Osteoblast (primary cell): ENCODE data around the gene NR3C1. TPM values are rescaled to one million over a fixed set of nuclear protein-coding genes. Genes with fewer than 3 reads are reported as not detected.
A peak's percentile ranks its signal among the peaks of the same experiment; 100 is the strongest.

Experiments
- DNase-seq: peaks from one replicate; pipeline ENCODE4 v3.0.0; 2011; ENCODE audit warnings: low spot score, mixed read lengths; ENCODE audit not compliant: insufficient read length; ENCODE audit errors: missing footprints
- H2AFZ ChIP-seq: 2 replicates; pipeline ENCODE4 v1.6.0; 2011; ENCODE audit warnings: mild to moderate bottlenecking, low read length
- H3K27ac ChIP-seq: 2 replicates; pipeline ENCODE4 v1.5.1; 2011; ENCODE audit warnings: mild to moderate bottlenecking, low read depth, low read length, moderate library complexity
- H3K27me3 ChIP-seq: 2 replicates; pipeline ENCODE4 v1.6.0; 2012; ENCODE audit warnings: mild to moderate bottlenecking, control low read depth, inconsistent platforms, low read length, moderate library complexity; ENCODE audit not compliant: insufficient read depth
- H3K36me3 ChIP-seq: 2 replicates; pipeline ENCODE4 v1.5.1; 2011; ENCODE audit warnings: mild to moderate bottlenecking, low read length, control low read depth, moderate library complexity; ENCODE audit not compliant: insufficient read depth
- H3K4me1 ChIP-seq: 2 replicates; pipeline ENCODE4 v1.5.1; 2011; ENCODE audit warnings: mild to moderate bottlenecking, low read length, control low read depth, moderate library complexity; ENCODE audit not compliant: insufficient read depth
- H3K4me2 ChIP-seq: 2 replicates; pipeline ENCODE4 v1.6.0; 2011; ENCODE audit warnings: mild to moderate bottlenecking, low read length; ENCODE audit not compliant: insufficient read depth
- H3K4me3 ChIP-seq: fragments of 200-600 bp; sonication (generic); 3 replicates; pipeline ENCODE4 v1.5.1; 2012; ENCODE audit warnings: mild to moderate bottlenecking, low read length, inconsistent platforms; ENCODE audit not compliant: insufficient read depth
- H3K79me2 ChIP-seq: 2 replicates; pipeline ENCODE4 v1.6.0; 2012; ENCODE audit warnings: mild to moderate bottlenecking, low read length, control low read depth, inconsistent platforms; ENCODE audit not compliant: insufficient read depth
- H3K9me3 ChIP-seq: 2 replicates; pipeline ENCODE4 v1.5.1; 2011; ENCODE audit warnings: low read depth, low read length, control low read depth
- H4K20me1 ChIP-seq: 2 replicates; pipeline ENCODE4 v1.6.0; 2012; ENCODE audit warnings: mild to moderate bottlenecking, low read length, control low read depth; ENCODE audit not compliant: insufficient read depth
- CTCF ChIP-seq: IDR thresholded peaks from 2 replicates; pipeline ENCODE4 v1.5.1; 2011; ENCODE audit warnings: mild to moderate bottlenecking, low read depth, low read length, moderate library complexity; ENCODE audit errors: extremely low read depth
- total RNA-seq: library from RNA; depleted of rRNA; stranded (reverse); fragments of >200 nt; gene quantifications from 2 replicates; pipeline ENCODE4 v1.2.3, GENCODE V29; 2012

Gene NR3C1
- total RNA-seq, 1 donor = 119 TPM

- H3K4me3 ChIP-seq = peak overlapping the region; percentile 40
Measured at GRCh38 chr5:143434261-143435209, 31.0 kb upstream of the NR3C1 start.

GRCh38 chr5:143433670-143434069 is 30.2 kb upstream of the NR3C1 start:
- no peak for DNase-seq
- no peak overlapping the region for H3K4me3 ChIP-seq
- no peaks in the 10 kb centered on the region for H3K9me3 ChIP-seq
- H3K4me1 ChIP-seq = peaks cover 4% of the 10 kb centered on the region
- H3K27ac ChIP-seq = no peak overlapping the region
- H3K36me3 ChIP-seq = no peaks in the 10 kb centered on the region
- no peak overlapping the region for H3K4me2 ChIP-seq
- no peaks in the 10 kb centered on the region for H3K27me3 ChIP-seq
- no peaks in the 10 kb centered on the region for H4K20me1 ChIP-seq
- H3K79me2 ChIP-seq = no peaks in the 10 kb centered on the region
- no peak for TF ChIP-seq CTCF
- no peak overlapping the region for H2AFZ ChIP-seq

More at GRCh38 chr5:143434261-143435209, 31.0 kb upstream of the NR3C1 start:
- Histone ChIP-seq H3K4me1 (peaks cover 4% of the 10 kb centered on the region), H3K4me2 (peak overlapping the region; percentile 54), H3K9me3 (no peaks in the 10 kb centered on the region), H3K27ac (peak overlapping the region; percentile 9), H3K79me2 (no peaks in the 10 kb centered on the region), H3K27me3 (no peaks in the 10 kb centered on the region), H2AFZ (peak overlapping the region; percentile 86), H4K20me1 (no peaks in the 10 kb centered on the region), H3K36me3 (no peaks in the 10 kb centered on the region)
- TF ChIP-seq CTCF = no peak
- peak; percentile 22 for DNase-seq

DNA sequence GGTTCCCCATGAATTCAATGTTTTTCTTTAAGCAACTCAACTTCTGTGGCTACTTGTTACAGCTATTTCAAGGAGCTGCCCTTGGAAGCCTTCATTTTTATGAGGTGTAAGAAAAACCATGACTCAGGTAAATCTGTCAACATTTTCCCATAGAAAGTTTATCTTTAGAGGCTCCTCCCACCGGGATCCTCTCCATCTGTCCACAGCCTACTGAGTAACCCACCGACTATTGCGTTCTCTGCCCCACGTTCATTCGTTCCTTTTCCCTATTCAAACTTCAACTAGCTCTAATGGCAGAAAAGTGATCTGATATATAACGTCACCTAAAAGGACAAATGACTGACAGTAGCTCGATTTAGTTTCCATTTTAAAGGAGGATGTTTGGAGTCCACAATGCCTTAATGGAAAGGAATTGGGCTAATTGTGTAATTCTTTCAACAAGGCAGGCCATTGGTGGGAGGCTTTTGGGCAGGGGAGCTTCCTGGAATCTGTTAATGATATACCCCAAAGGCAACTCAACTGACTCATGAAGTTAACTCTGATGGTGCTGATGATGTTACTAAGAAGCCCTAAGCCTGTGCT is 29.3 kb upstream of the NR3C1 start:
- DNase-seq = peak; percentile 44
- Histone ChIP-seq H3K27ac (no peak overlapping the region), H2AFZ (no peak overlapping the region), H3K4me1 (peaks cover 4% of the 10 kb centered on the region), H3K9me3 (no peaks in the 10 kb centered on the region), H3K79me2 (no peaks in the 10 kb centered on the region), H4K20me1 (no peaks in the 10 kb centered on the region), H3K4me2 (no peak overlapping the region), H3K4me3 (no peak overlapping the region), H3K27me3 (no peaks in the 10 kb centered on the region), H3K36me3 (no peaks in the 10 kb centered on the region)
- TF ChIP-seq CTCF = no peak

DNA sequence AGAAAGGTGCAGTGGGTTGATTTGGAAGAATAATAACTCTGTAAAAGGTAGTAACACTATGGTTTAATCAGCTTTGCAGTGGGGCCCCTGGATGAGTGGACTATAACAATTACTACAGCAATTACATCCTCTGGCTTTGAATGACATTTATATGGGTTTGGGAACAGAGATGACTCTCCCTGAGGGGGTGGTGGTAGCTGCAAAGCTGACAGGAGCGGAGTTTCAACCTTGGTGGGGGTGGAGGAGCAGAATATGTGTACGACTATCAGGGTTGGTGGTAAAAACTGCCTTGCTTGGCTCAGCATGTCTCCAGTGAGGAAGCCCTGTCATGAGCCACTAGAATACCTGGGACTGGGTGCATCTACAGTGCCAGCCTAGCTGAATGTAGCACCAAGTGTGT is 28.3 kb upstream of the NR3C1 start:
- H3K27ac ChIP-seq = no peak overlapping the region
- no peak for TF ChIP-seq CTCF
- H3K27me3 ChIP-seq = no peaks in the 10 kb centered on the region
- H3K36me3 ChIP-seq = no peaks in the 10 kb centered on the region
- DNase-seq = no peak
- no peak overlapping the region for H3K4me2 ChIP-seq
- H3K4me1 ChIP-seq = peaks cover 4% of the 10 kb centered on the region
- no peak overlapping the region for H2AFZ ChIP-seq
- no peaks in the 10 kb centered on the region for H3K9me3 ChIP-seq
- no peaks in the 10 kb centered on the region for H4K20me1 ChIP-seq
- H3K79me2 ChIP-seq = no peaks in the 10 kb centered on the region
- H3K4me3 ChIP-seq = no peak overlapping the region
